GM21447 (cell line): ENCODE data around the gene MRPS27.

Experiments used
- ATAC-seq: cut with Tn5 transposase; IDR thresholded peaks from one replicate; pipeline ENCODE4 v1.9.1; 2021; ENCODE audit not compliant: unreplicated experiment

MRPS27 gene

DNA sequence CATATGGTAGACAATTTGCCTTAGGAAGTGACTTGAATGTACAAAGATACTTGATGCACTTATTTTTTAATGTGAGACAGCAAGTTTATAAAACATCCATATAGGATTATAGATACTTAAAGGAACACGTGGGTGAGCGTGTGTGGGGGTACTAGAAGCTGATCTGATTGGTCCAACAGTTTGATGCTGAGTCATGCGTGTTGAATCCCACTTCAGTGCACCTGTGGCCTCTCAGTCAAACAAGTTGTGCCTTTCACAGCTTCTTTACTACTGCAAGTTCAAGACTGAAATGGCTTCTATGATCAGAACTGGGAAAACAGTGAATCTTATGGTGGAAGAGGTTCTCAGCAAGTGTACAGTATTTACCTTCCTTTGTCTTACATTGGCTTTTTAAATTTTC is 113.9 kb downstream of the MRPS27 start:
- ATAC-seq = no peak

DNA sequence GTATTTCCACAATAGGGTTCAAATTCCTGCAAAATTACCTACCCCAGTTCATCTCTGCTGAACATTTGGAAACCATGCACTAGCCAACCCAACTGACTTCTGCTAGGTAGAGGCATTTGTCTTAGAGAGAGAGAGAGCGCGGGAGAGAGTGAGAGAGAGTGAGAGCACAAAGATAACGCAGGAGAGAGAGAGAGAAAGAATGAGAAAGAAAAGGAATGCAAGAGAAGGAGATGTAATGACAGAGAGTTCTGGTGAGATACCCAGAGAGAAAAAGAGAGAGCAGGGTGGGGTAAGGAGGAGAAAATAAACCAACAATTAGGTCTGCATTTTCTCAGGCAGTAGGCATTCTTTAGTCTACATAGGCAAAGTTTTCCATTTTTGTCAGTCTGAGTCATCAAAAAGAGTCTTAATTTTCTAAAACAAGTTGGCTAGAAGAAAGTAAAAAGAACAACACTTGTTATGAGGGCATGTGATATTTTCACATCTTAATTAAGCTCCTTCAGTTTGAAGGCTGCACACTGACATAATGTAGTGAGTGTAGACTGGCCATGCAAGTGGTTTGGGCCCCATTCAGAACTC is 114.5 kb downstream of the MRPS27 start:
- no peak for ATAC-seq

DNA sequence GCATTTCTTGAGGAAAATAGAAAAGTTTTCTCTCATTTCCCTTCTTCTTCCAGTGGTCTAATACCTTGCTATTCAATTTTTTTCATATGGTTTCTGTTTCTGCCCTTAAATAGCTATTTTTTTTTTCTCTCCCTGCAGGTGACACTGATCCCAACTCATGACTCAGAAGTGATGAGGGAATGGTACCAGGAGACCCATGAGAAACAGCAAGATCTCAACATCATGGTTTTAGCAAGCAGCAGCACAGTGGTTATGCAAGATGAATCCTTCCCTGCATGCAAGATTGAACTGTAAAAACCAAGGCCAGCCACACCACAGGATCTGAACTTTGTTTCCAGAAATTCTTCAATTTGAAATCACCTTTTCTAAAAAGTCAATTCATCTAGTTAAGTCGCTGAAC is 115.1 kb downstream of the MRPS27 start:
- ATAC-seq = no peak

GRCh38 chr5:72203251-72203845 is 116.7 kb downstream of the MRPS27 start:
- no peak for ATAC-seq

DNA sequence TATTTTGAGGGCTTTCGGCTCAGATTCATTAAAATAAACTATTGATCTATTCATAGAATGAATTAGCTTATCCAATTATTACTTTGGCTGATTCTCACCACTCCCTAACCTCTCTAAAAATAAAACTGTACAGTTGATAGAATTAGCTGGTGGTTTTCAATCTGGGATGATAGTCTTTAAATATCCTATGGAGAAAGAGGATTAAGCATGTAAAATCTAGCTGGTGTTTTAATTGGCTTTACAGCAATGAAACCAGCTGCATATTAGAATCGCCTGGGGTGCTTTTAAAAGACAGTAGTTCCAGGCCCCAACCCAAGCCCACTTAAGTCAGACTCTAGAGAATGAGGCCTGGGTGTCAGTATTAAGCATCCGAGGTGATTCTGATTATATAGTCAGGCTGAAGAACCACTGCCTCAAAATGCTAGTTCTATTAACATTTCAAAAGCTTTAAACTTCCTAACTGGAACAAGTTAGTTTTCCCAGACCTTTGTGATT is 117.7 kb downstream of the MRPS27 start:
- no peak for ATAC-seq

DNA sequence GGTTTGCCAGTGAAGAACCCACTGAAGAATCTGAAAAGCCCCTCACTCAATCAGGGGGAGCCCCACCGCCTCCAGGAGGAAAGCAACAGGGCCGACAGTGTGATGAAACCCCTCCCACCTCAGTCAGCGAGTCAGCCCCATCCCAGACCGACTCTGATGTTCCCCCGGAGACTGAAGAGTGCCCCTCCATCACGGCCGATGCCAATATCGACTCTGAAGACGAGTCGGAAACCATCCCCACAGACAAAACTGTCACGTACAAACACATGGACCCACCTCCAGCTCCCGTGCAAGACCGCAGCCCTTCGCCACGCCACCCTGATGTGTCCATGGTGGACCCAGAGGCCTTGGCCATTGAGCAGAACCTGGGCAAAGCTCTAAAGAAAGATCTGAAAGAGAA is 120.4 kb downstream of the MRPS27 start:
- no peak for ATAC-seq

GRCh38 chr5:72197393-72197792 is 122.6 kb downstream of the MRPS27 start:
- no peak for ATAC-seq

- ATAC-seq = no peak
These were observed 124.5 kb downstream of the MRPS27 start for GRCh38 chr5:72195581-72195980.

GRCh38 chr5:72194846-72195245 is 125.2 kb downstream of the MRPS27 start:
- ATAC-seq = peak; percentile 95

- no peak for ATAC-seq
These were observed 128.6 kb downstream of the MRPS27 start for GRCh38 chr5:72191404-72191803.

GRCh38 chr5:72189146-72189545 is 130.9 kb downstream of the MRPS27 start:
- ATAC-seq = no peak

DNA sequence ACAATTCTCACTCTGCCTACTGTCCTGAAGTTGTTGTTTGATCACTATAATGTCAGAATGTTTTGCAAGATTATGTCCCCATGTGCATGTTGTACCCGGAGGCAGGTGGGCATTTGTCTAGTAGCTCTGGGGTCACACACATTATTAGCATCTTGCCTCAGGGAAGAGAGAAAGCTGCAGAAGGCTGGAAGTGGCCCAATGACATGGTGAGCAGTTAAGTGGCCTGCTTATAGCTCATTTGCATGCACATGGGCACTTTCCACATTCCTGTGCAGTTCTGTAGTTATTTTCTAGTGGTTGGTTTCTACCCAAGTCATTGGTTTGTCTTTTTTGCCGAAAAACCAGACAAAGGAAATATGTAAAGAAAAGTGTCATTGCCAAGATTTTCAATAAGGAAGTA is 131.9 kb downstream of the MRPS27 start:
- ATAC-seq = no peak

GRCh38 chr5:72187388-72188075 is 132.5 kb downstream of the MRPS27 start:
- ATAC-seq = no peak

- no peak for ATAC-seq
These were observed 134.3 kb downstream of the MRPS27 start for GRCh38 chr5:72185496-72186329.

DNA sequence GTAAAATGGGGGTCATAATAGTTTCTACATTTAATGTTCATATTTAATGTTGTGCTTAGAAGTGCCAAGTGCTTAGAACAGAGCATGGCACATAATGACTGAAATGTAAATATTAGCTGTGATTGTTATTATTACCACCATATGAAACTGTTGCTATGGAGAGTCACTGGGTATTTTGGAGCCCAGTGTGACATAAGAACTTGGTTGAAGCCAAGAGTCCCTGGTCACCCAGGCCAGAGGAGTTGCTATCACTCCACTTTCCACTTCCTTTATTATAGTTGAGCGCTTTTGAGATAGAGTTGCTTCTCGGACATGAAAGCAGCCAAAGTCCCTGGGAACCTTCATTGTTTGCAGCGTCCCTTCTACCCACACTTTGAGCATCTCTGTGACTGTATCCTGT is 135.6 kb downstream of the MRPS27 start:
- ATAC-seq = no peak

- ATAC-seq = no peak
These were observed 136.9 kb downstream of the MRPS27 start for GRCh38 chr5:72183101-72183520.

DNA sequence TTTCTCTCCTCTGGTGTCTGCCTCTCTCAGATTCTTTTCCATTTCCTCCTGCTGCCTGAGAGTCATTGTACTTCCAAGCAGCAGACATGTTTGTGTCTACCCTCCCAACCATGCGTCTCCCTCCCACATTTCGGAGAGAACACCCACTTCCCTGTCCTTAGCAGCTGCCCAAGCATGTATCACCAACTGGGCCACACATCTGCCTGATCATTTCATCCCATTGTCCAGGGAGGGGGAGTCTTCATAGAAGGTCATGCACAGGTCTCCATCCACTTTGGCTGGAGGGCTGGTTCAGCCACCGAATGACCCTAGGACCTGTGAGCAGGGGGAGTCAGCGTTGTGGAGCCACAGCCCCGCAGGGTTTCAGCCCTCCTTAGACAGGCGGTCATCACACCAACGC is 137.4 kb downstream of the MRPS27 start:
- no peak for ATAC-seq

GRCh38 chr5:72180925-72181324 is 139.1 kb downstream of the MRPS27 start:
- no peak for ATAC-seq

GRCh38 chr5:72179816-72180440 is 140.1 kb downstream of the MRPS27 start:
- ATAC-seq = no peak

GRCh38 chr5:72179028-72179815 is 140.8 kb downstream of the MRPS27 start:
- ATAC-seq = no peak
